GM15510 (cell line): ENCODE results near the gene NPL.

Source experiments
- POLR2A ChIP-seq: IDR thresholded peaks from 3 replicates; pipeline ENCODE4 v1.6.1; 2011; ENCODE audit warnings: borderline replicate concordance; ENCODE audit not compliant: insufficient read length; ENCODE audit errors: extremely low read depth

The NPL gene

GRCh38 chr1:182862827-182863226, 73.3 kb downstream of the NPL start:
- no peak for TF ChIP-seq POLR2A

- TF ChIP-seq POLR2A, result no peak
Observed at GRCh38 chr1:182863940-182864339, 74.4 kb downstream of the NPL start.

- no peak for TF ChIP-seq POLR2A
Observed at GRCh38 chr1:182867861-182868260, 78.3 kb downstream of the NPL start.

- no peak for TF ChIP-seq POLR2A
Observed at GRCh38 chr1:182869241-182869666, 79.7 kb downstream of the NPL start.

GRCh38 chr1:182872881-182873280, 83.3 kb downstream of the NPL start:
- TF ChIP-seq POLR2A, result no peak

GRCh38 chr1:182875889-182876288, 86.3 kb downstream of the NPL start:
- TF ChIP-seq POLR2A, result no peak

- no peak for TF ChIP-seq POLR2A
Observed at GRCh38 chr1:182877331-182877730, 87.8 kb downstream of the NPL start.

GRCh38 chr1:182877842-182878241, 88.3 kb downstream of the NPL start:
- no peak for TF ChIP-seq POLR2A
